Activated naive CD4-positive, alpha-beta T cell (primary cell): ENCODE results near the gene TRIM23.

Experiments used
- DNase-seq, 4 experiments: peaks; one replicate each; lab custom pipeline; 2025; lab: John Stamatoyannopoulos, UW

Gene TRIM23

DNA sequence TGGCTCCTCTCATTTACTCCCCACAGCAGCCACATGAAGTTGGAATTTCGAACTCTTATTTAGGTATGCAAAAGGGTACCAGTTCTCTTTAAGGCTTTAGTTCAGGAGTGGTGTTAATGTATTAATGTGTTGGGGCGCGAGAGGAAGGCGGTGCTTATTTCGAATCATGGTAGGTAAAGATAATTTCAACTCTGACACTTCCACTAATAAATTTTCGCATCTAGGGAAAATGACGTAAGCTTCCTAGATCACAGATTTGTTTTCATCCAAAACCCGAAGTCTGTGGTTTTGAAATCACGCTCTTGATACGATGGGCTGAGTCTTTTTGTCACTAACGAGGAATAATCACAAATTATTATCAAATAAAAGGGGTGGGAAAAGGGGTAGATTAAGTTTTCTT is 60.4 kb downstream of the TRIM23 start:
- DNase-seq: no peak

DNA sequence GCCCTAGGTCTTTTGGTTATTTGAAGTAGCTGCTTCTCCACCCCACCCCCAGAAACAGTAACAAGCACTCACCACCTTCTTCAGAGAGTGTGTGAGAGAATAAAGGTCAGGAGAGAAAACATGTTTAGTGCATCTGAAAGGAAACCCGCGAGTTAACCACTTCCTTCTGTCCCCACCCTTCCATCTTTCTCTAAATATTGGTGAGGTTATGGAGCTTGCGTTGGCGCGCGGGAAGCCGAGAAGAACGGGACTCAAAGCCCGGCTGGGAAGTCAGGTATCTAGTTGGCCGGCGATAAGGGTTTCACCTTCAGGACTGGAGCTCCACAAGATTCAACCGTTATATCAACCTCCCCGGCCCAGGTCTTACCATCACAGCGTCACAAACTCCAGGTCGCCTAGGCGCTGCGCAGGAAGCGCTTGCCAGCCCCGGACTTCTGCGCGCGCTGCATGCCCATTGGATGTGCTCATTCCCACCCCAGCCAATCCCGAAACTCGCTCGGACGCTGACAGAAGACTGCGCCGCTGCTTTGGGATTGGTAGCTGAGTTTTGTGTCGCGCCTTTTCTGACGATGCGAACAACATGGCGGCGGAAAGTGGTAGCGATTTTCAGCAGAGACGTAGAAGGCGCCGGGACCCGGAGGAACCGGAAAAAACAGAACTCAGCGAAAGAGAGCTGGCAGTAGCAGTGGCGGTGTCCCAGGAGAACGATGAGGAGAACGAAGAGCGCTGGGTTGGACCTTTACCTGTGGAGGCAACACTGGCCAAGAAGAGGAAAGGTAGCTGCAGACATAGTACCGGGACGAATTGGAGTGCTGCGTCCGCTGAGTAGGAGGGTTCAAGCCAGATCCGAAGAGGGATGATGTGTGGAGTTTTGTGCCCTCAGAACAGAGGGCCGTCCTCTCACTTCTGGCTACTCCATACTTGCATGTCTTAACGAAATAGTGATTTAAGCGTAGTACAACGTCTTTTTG is 61.1 kb downstream of the TRIM23 start, which contains the start of the genes CENPK and PPWD1:
TSS of gene CENPK (minus strand) at position 438 of the 971 bp plus-strand sequence. CDS start 8,261 bp downstream, outside the sequence.
TSS of gene PPWD1 (plus strand) at position 566 of the 971 bp plus-strand sequence. CDS start at position 581, 15 bp downstream.
- DNase-seq: peak; percentile 71 to 91 (median 86)

DNA sequence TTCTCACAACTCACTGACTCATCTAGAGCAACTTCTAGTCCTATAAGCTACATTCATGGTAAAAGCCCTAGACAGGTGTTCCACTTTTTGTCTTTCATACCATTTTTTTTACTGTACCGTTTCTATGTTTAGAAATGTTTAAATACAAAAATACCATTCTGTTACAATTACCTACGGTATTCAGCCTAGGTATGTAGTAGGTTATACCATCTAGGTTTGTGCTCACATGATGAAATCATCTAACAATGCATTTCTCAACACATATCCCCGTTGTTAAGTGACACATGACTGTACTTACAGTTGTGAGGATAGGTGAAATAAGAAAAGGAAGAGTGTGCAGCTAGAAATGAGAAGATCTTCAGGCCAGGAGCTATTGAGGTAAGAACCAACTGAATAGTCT is 67.4 kb downstream of the TRIM23 start:
- DNase-seq: no peak

DNA sequence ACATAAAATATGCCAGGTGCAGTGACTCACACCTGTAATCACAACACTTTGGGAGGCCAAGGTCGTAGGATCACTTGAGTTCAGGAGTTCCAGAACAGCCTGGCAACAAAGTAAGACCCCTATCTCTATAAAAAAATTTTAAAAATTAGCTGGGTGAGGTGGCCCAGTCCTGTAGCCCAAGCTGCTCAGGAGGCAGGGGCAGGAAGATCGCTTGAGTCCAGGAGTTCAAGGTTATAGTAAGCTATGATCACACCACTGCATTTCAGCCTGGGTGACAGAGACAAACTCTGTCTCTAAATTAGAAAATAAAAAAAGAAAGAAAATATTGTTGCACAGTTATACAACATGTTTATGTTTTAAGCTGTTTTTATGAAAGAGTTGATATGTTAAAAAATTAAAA is 68.0 kb downstream of the TRIM23 start:
- DNase-seq: no peak

DNA sequence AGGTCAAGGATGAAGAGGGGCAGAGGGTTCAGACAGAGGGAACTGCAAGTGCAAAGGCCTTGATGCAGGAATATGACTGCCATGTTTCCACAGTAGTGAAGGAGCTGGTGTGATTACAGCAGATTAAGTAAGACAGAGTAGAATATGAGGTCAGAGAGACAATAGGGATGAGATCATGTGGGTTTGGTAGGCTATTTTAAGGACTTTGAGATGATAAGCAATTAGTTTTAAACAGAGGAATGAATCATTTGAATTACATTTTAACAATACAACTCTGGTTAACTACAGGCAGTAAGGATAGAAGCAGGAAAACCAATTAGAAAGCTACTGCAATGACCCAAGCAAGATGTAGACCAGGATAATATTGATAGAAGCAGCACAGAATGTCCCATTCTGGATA is 68.8 kb downstream of the TRIM23 start:
- DNase-seq: no peak

DNA sequence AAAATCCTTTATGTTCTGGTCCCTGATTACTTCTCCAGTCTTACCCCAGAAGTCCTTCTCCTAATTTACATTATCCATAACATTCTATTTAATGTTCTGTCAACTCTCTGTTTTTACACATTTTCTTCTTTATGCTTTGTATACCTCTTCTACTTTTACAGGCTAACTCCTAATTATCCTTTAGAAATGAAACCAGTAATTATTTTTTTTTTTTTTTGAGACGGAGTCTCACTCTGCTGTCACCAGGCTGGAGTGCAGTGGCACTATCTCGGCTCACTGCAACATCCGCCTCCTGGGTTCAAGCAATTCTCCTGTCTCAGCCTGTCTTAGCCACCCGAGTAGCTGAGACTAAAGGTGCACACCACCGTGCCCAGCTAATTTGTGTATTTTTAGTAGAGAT is 70.2 kb downstream of the TRIM23 start:
- DNase-seq: no peak

DNA sequence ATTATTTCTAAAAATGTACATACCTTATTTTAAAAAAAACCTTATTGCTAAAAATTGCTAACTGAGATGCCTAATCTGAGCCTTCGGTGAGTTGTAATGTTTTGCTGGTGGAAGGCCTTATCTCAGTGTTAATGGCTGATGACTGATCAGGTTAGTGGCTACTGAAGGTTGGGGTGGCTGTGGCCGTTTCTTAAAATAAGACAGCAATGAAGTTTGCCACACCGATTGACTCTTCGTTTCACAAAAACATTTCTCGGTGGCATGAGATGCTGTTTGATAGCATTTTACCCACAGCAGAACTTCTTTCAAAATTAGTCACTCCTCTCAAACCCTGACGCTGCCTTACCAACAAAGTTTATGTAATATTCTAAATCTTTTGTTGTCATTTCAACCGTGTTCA is 75.9 kb downstream of the TRIM23 start:
- DNase-seq: no peak

DNA sequence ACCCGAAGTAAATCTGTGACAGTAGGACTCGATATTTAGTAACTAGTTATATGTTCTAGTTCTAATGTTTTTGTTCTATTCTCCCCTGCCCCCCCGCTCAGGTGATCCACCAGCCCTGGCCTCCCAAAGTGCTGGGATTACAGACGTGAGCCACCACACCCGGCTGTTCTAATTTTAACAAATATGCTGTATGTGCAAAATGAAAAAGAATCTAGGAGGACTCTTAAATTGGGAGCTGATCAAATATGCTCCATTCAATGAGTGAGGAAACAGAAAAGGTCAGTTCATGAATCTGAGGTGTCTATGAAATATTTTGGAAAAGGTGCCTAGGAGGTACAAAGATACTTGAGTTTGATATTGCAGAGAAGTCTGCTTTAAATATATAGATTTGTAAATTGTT is 78.0 kb downstream of the TRIM23 start:
- no peak for DNase-seq

DNA sequence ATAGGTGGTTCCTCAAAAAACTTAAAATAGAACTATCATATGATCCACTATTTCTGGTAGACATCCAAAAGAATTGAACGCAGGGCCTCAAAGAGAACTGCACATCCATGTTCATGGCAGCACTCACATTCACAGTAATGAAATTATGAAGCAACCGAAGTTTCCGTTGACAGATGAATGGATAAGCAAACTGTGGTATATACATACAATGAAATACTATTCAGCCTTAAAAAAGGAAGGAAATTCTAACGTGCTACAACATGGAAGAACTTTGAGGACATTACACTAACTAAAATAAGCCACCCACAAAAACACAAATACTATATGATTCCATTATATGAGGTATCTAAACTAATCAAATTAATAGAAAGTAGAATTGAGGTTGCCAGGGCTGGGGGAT is 79.7 kb downstream of the TRIM23 start:
- DNase-seq: no peak

DNA sequence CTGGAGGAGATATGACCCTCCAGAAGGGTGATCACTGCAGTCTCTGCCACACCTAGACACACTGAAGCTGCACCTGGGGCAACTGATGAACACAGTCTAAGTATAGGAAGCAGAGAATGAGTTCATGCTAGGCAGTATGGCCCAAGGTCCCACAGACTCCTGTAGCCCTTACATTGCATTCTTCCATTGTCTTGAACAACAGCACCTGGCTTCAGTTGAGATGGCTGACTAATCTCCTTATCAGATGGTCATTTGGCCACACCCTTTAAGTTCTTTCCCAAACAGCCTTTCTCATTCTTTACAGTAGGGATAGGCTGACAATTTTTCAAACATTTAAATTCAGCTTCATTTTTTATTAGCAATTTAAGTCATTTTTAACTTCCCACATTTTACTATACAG is 84.3 kb downstream of the TRIM23 start:
- no peak for DNase-seq
